ENCODE results near the gene FHL3. TPM values are rescaled to one million over a fixed set of nuclear protein-coding genes. Genes with fewer than 3 reads are reported as not detected.
A peak's percentile ranks its signal among the peaks of the same experiment; 100 is the strongest.

Gene FHL3
- total RNA-seq, 1 experiment from 2014 or later = 23.4 TPM

- no peaks in the 10 kb centered on the region for H3K36me3 ChIP-seq (ENCODE audit: control insufficient read depth, insufficient read depth, low read length)
- TF ChIP-seq POLR2AphosphoS5 (IDR thresholded peaks at IDR 0.05; ENCODE audit: low read depth, low read length) = no peak
- TF ChIP-seq SIN3A (IDR thresholded peaks at IDR 0.05; ENCODE audit: borderline replicate concordance, insufficient read depth, low read depth, low read length) = no peak; the same call in 1 of the 2 replicates
- TF ChIP-seq, protein P1, sequence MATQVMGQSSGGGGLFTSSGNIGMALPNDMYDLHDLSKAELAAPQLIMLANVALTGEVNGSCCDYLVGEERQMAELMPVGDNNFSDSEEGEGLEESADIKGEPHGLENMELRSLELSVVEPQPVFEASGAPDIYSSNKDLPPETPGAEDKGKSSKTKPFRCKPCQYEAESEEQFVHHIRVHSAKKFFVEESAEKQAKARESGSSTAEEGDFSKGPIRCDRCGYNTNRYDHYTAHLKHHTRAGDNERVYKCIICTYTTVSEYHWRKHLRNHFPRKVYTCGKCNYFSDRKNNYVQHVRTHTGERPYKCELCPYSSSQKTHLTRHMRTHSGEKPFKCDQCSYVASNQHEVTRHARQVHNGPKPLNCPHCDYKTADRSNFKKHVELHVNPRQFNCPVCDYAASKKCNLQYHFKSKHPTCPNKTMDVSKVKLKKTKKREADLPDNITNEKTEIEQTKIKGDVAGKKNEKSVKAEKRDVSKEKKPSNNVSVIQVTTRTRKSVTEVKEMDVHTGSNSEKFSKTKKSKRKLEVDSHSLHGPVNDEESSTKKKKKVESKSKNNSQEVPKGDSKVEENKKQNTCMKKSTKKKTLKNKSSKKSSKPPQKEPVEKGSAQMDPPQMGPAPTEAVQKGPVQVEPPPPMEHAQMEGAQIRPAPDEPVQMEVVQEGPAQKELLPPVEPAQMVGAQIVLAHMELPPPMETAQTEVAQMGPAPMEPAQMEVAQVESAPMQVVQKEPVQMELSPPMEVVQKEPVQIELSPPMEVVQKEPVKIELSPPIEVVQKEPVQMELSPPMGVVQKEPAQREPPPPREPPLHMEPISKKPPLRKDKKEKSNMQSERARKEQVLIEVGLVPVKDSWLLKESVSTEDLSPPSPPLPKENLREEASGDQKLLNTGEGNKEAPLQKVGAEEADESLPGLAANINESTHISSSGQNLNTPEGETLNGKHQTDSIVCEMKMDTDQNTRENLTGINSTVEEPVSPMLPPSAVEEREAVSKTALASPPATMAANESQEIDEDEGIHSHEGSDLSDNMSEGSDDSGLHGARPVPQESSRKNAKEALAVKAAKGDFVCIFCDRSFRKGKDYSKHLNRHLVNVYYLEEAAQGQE (IDR thresholded peaks at IDR 0.05; ENCODE audit: insufficient read depth in 1 of 2, low read depth in 2 of 2, low read length in 1 of 2) = no peak
- TF ChIP-seq TCF7L2 (IDR thresholded peaks at IDR 0.05; ENCODE audit: low read depth, low read length) = no peak
- no peak for TF ChIP-seq CTCF (IDR thresholded peaks at IDR 0.05)
- CTCF ChIA-PET = interaction anchor here (0.6 to 1.0 kb wide), 3 partner anchors 24 to 33 kb away, joined by 3 to 8 read pairs (median 3); no protein-coding TSS in a partner anchor
- H3K27me3 ChIP-seq (ENCODE audit: control insufficient read depth, insufficient read depth, low read length) = peaks cover 11% of the 10 kb centered on the region; the same call in 1 of the 2 replicates
- H3K4me3 ChIP-seq (ENCODE audit: low read depth in 2 of 2, low read length in 2 of 2) = peak overlapping the region; percentile 53 to 54
- intact Hi-C loops (cut with micrococcal nuclease; ENCODE audit: unreplicated experiment) = no loop called here
- H3K9me3 ChIP-seq (ENCODE audit: control insufficient read depth, insufficient read depth, low read depth, low read length) = no peaks in the 10 kb centered on the region
- no peak for DNase-seq (ENCODE audit: low read depth, low spot score)
- POLR2A ChIA-PET = interaction anchor here (0.6 to 0.7 kb wide), 2 partner anchors 17 to 614 kb away, joined by 3 to 4 read pairs; no protein-coding TSS in a partner anchor
- BruUV-seq (replicated peaks) = no TSS peak
- ATAC-seq = peak; percentile 96
- H3K27ac ChIP-seq (ENCODE audit: low read length) = no peak overlapping the region
- peaks cover 4% of the 10 kb centered on the region; the same call in 1 of the 2 replicates for H3K4me1 ChIP-seq (ENCODE audit: control insufficient read depth, insufficient read depth, low read length)
- in situ Hi-C loops (cut with HindIII; ENCODE audit: low pct_unique_long_range_greater_than_20kb, low sequenced_read_pairs) = no loop called here
Observed at GRCh38 chr1:38046884-38047602, 41.7 kb upstream of the FHL3 start.

DNA sequence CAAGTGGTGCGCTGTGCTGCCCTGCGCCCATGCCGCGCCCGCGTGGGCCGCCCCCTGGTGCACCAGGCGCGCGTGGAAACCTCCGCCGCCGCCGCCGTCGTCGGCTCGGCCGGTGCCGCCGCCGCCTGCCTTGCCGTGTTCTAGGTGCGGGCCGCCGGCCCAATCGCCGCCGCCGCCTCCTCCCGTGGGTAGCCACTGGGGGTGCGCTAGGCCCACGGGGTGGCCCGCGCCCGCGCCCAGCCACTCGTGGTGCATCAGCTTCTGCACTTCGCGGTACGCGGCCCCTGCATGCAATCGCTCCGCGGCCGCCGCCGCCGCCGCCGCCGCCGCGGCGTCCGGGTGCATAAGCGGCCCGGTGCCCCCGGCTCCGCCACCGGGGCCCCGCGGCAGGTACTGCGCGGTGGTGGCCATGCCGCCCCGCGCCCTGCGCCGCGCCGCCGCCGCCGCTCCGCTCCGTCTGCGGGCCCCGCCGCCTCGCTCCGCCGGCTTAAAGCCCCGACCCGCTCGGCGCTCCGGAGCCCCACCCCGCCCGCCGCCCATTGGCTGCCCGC lies 41.1 kb upstream of the FHL3 start, which contains the start of gene POU3F1:
POU3F1 (minus strand) TSS at position 461 of the 551 bp plus-strand sequence; CDS start at position 411, 50 bp downstream.
- H3K27ac ChIP-seq (ENCODE audit: low read length) = no peak within 1 kb of the TSS
- no TSS peak for BruUV-seq (replicated peaks)
- POLR2A ChIA-PET = interaction anchor here (0.6 kb wide), 1 partner anchor 17 kb away, joined by 4 read pairs; no protein-coding TSS in a partner anchor
- H3K36me3 ChIP-seq (ENCODE audit: control insufficient read depth, insufficient read depth, low read length) = no peaks in the 10 kb centered on the region
- no peaks in the 10 kb centered on the region for H3K9me3 ChIP-seq (ENCODE audit: control insufficient read depth, insufficient read depth, low read depth, low read length)
- in situ Hi-C loops (cut with HindIII; ENCODE audit: low pct_unique_long_range_greater_than_20kb, low sequenced_read_pairs) (no loop called here), intact Hi-C loops (cut with micrococcal nuclease; ENCODE audit: unreplicated experiment) (no loop called here)
- peaks cover 11% of the 10 kb centered on the region; the same call in 1 of the 2 replicates for H3K27me3 ChIP-seq (ENCODE audit: control insufficient read depth, insufficient read depth, low read length)
- H3K4me3 ChIP-seq (ENCODE audit: low read depth in 2 of 2, low read length in 2 of 2) = peak within 1 kb of the TSS; percentile 53 to 54
- CTCF ChIA-PET = interaction anchor here (0.6 to 0.7 kb wide), 2 partner anchors 25 to 34 kb away, joined by 3 to 8 read pairs; no protein-coding TSS in a partner anchor
- ATAC-seq (peak; percentile 14), DNase-seq (ENCODE audit: low read depth, low spot score) (no peak)
- H3K4me1 ChIP-seq (ENCODE audit: control insufficient read depth, insufficient read depth, low read length) = peaks cover 4% of the 10 kb centered on the region; the same call in 1 of the 2 replicates
- TF ChIP-seq, protein P1 (IDR thresholded peaks at IDR 0.05; ENCODE audit: insufficient read depth in 1 of 2, low read depth in 2 of 2, low read length in 1 of 2) = no peak
- TF ChIP-seq POLR2AphosphoS5 (IDR thresholded peaks at IDR 0.05; ENCODE audit: low read depth, low read length) (no peak), SIN3A (IDR thresholded peaks at IDR 0.05; ENCODE audit: borderline replicate concordance, insufficient read depth, low read depth, low read length) (no peak), TCF7L2 (IDR thresholded peaks at IDR 0.05; ENCODE audit: low read depth, low read length) (no peak), CTCF (IDR thresholded peaks at IDR 0.05) (no peak)
